Measurements from ENCODE around the gene MRM1. TPM values are rescaled to one million over a fixed set of nuclear protein-coding genes. Genes with fewer than 3 reads are reported as not detected.
"Not testable (repeated sequence)": the region's sequence is repeated elsewhere in the genome, so short reads cannot be mapped to it uniquely, and the experiment has no call there.

MRM1 gene
- total RNA-seq, 2 donors from 2014 or later, result 7.3 to 7.9 TPM

GRCh38 chr17:36599546-36600250 is 1.7 kb upstream of the MRM1 start:
- Histone ChIP-seq H3K27ac (no peak overlapping the region), H3K27me3 (no peaks in the 10 kb centered on the region)
- DNase-seq, result no peak

DNA sequence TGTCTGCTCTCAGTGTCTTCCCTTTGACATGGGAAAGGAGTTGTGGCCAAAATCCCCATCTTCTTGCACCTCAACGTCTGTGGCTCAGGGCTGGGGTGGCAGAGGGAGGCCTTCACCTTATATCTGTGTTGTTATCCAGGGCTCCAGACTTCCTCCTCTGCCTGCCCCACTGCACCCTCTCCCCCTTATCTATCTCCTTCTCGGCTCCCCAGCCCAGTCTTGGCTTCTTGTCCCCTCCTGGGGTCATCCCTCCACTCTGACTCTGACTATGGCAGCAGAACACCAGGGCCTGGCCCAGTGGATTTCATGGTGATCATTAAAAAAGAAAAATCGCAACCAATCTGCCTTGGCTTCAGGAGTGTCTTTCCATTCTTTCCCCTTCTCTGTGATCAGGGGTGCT is 918 bp upstream of the MRM1 start:
- Histone ChIP-seq H3K4me1 (peaks cover 29% of the 10 kb centered on the region), H3K27ac (peak overlapping the region; percentile 74 to 89 (median 80)), H3K9me3 (no peaks in the 10 kb centered on the region), H3K4me3 (no peak overlapping the region), H3K36me3 (replicated peaks in 1 of 2; ENCODE audit: insufficient read depth in 1 of 2, low read depth in 2 of 2) (no peaks in the 10 kb centered on the region), H3K27me3 (no peaks in the 10 kb centered on the region)
- no peak for ATAC-seq
- WGBS, 2 donors, result 67% methylated on average over 3 of the region's 3 CpGs
- intact Hi-C loops (cut with DNase I), result no loop called here
- TF ChIP-seq, protein P1, sequence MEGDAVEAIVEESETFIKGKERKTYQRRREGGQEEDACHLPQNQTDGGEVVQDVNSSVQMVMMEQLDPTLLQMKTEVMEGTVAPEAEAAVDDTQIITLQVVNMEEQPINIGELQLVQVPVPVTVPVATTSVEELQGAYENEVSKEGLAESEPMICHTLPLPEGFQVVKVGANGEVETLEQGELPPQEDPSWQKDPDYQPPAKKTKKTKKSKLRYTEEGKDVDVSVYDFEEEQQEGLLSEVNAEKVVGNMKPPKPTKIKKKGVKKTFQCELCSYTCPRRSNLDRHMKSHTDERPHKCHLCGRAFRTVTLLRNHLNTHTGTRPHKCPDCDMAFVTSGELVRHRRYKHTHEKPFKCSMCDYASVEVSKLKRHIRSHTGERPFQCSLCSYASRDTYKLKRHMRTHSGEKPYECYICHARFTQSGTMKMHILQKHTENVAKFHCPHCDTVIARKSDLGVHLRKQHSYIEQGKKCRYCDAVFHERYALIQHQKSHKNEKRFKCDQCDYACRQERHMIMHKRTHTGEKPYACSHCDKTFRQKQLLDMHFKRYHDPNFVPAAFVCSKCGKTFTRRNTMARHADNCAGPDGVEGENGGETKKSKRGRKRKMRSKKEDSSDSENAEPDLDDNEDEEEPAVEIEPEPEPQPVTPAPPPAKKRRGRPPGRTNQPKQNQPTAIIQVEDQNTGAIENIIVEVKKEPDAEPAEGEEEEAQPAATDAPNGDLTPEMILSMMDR (IDR thresholded peaks at IDR 0.05), result no peak
- no peak for TF ChIP-seq POLR2A (IDR thresholded peaks at IDR 0.05)
- DNase-seq, result no peak

More at GRCh38 chr17:36599546-36600250, 1.7 kb upstream of the MRM1 start:
- Histone ChIP-seq H3K4me1 (peaks cover 28% of the 10 kb centered on the region), H3K9me3 (no peaks in the 10 kb centered on the region), H3K4me3 (no peak overlapping the region), H3K36me3 (replicated peaks in 1 of 2; ENCODE audit: insufficient read depth in 1 of 2, low read depth in 2 of 2) (no peaks in the 10 kb centered on the region)
- no peak for ATAC-seq
- 83 to 85% methylated on average over 11 of the region's 11 CpGs for WGBS, 2 donors
- TF ChIP-seq, protein P1 (IDR thresholded peaks at IDR 0.05), result no peak
- TF ChIP-seq POLR2A (IDR thresholded peaks at IDR 0.05), result no peak
- intact Hi-C loops (cut with DNase I), result loop anchor here (10.0 kb wide), 1 partner anchor 55 kb away; the partner anchor contains the start of gene GGNBP2

DNA sequence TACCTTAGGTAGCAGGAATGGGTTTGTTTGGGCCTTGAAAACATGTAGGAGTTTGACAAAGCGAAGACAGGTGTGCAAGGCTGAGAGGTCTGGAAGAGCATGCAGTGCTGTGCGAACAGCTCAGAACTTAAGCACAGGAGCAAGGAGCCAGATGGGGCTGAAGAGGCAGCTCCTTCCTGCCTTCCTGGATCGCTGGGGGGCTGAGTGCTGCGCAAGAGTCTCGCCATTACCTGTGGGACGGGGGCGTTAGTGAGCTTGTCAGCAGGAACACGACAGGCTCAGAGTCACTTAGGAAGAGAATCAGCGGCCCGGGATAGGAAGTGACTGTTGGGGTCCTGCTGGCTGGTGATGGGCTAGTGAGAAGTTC is 464 bp upstream of the MRM1 start:
- no peak for TF ChIP-seq POLR2A (IDR thresholded peaks at IDR 0.05)
- Histone ChIP-seq H3K27me3 (no peaks in the 10 kb centered on the region), H3K27ac (peak overlapping the region; percentile 74 to 89 (median 80)), H3K36me3 (replicated peaks in 1 of 2; ENCODE audit: insufficient read depth in 1 of 2, low read depth in 2 of 2) (no peaks in the 10 kb centered on the region), H3K4me1 (peaks cover 29% of the 10 kb centered on the region), H3K4me3 (no peak overlapping the region), H3K9me3 (no peaks in the 10 kb centered on the region)
- ATAC-seq, result peak; percentile 10
- WGBS, 2 donors, result 11 to 16% methylated on average over 10 of the region's 10 CpGs
- intact Hi-C loops (cut with DNase I), result no loop called here
- no peak for DNase-seq

- DNase-seq (peak in 2 of 4 donors; percentile 16 to 36), ATAC-seq (peak; percentile 4)
- intact Hi-C loops (cut with DNase I), result no loop called here
- H3K36me3 ChIP-seq (replicated peaks in 1 of 2; ENCODE audit: insufficient read depth in 1 of 2, low read depth in 2 of 2), result no peaks in the 10 kb centered on the region
- peak overlapping the region; percentile 95 to 98 for H3K4me3 ChIP-seq
- TF ChIP-seq, protein P1 (IDR thresholded peaks at IDR 0.05), result no peak
- no peak for TF ChIP-seq POLR2A (IDR thresholded peaks at IDR 0.05)
- H3K27me3 ChIP-seq, result no peaks in the 10 kb centered on the region
- H3K9me3 ChIP-seq, result no peaks in the 10 kb centered on the region
- H3K27ac ChIP-seq, result peak overlapping the region; percentile 74 to 89 (median 80)
- WGBS, 2 donors, result 1 to 20% methylated on average over 4 to 34 of the region's 38 CpGs
- H3K4me1 ChIP-seq, result peaks cover 29% of the 10 kb centered on the region
These were observed 806 bp downstream of the MRM1 start for GRCh38 chr17:36602030-36602748.

DNA sequence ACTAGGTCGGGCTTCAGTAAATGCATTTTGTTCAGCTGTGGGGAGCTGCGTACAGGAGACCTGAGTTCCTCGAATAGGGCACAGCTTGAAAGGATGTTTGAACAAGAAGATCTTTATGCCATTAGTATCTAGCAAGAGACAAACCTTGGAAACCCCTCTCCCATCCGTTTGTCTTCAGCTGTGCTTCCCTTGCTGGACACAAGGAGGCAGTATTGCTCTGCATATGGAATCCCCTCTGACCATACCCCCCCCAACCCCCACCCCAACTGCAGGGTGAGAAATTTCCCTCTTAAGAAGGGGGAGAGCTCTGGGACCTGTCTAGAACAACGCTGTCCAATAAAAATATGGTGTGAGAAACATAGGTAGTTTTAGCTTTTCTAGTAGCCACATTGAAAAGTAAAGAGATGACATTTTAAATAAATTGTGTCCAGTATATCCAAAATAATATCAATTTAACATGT is 1.6 kb downstream of the MRM1 start:
- H3K4me3 ChIP-seq, result peak overlapping the region; percentile 95 to 98
- TF ChIP-seq POLR2A (IDR thresholded peaks at IDR 0.05), result no peak
- TF ChIP-seq, protein P1 (IDR thresholded peaks at IDR 0.05), result peak; percentile 47 to 71 (median 54)
- no peaks in the 10 kb centered on the region for H3K27me3 ChIP-seq
- intact Hi-C loops (cut with DNase I), result no loop called here
- peak; percentile 56 to 74 (median 62) for DNase-seq
- ATAC-seq, result no peak
- H3K9me3 ChIP-seq, result no peaks in the 10 kb centered on the region
- H3K27ac ChIP-seq, result no peak overlapping the region
- H3K36me3 ChIP-seq (replicated peaks in 1 of 2; ENCODE audit: insufficient read depth in 1 of 2, low read depth in 2 of 2), result no peaks in the 10 kb centered on the region
- 11 to 25% methylated on average over 5 of the region's 5 CpGs for WGBS, 2 donors
- H3K4me1 ChIP-seq, result peaks cover 29% of the 10 kb centered on the region

- WGBS, 2 donors, result 93 to 99% methylated on average over 5 of the region's 5 CpGs
- H3K36me3 ChIP-seq (replicated peaks in 1 of 2; ENCODE audit: insufficient read depth in 1 of 2, low read depth in 2 of 2); H3K27ac ChIP-seq; H3K9me3 ChIP-seq; H3K4me3 ChIP-seq; ATAC-seq; H3K27me3 ChIP-seq; intact Hi-C loops (cut with DNase I); DNase-seq: not testable (repeated sequence)
- peaks cover 29% of the 10 kb centered on the region for H3K4me1 ChIP-seq
These were observed 3.6 kb downstream of the MRM1 start for GRCh38 chr17:36605028-36605427.
